HG02642 (cell line): ENCODE measurements around the gene INSIG1.

Experiments
- ATAC-seq: cut with Tn5 transposase; IDR thresholded peaks from one replicate; pipeline ENCODE4 v1.9.1; 2021; ENCODE audit warnings: mild to moderate bottlenecking; ENCODE audit not compliant: unreplicated experiment, poor library complexity

Gene INSIG1

DNA sequence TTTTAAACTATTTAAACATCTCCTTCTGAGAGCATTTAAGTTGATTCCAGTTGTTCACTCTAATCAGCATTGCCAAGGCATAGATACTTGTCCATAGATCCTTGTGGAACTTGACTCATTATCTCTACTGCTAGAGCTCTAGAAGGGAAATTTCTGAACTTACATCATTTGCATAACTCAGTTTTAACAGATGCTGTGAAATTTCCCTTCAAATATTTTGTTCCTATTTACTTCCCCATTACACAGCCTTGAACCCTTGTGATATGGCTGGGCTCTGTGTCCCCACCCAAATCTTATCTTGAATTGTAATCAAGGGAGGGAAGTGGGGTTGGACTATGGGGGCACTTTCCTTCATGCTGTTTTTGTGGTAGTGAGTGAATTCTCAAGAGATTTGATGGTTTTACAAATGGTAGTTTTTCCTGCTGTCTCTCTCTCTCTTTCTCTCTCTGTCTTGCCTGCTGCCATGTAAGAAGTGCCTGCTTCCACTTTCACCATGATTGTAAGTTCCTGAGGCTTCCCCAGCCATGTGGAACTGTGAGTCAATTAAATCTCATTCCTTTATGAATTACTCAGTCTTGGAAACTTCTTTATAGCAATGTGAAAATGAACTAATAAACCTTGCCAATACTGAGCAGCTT is 25.4 kb downstream of the INSIG1 start:
- ATAC-seq, result no peak

DNA sequence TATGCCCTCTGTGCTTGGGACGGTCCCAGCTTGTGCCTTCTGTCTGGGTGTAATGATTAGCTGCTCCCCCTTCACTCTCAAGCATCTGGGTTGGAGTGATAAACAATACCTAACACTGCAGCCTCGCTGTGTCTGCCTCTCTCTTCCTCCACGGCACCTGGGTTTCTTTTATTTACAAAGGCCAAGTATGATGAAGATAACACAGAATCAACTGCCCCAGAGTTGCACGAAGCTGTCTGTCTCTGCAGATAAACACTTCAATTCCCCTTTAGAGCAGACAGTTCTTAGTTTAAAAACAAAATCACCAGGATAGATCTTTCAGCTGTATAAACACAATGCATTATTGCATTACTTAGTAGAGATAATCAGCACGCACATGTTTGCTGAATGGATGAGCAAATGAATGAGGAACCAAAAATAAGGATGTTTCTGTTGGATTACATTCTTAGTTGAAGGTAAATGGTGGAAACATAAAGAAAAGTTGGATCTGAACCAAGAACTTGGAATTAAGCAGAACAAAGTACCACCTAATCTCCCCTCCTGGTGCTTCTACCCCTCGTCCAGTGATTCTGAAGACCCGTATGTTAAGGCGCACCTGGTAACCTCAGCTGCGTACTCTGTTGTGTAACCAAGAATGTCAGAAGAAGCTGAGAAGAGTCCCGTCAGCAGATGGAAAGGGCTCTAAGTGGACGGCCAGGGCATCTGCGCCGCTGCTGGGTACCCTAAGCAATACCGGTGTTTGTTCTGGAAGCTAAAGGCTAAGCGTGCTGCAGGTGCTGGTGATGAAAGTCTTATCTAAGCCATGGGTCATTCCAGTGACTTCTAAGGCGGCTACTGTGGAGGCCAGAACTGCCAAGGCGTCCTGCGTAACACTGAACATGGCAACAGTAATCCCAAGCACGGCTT is 26.6 kb downstream of the INSIG1 start:
- ATAC-seq, result no peak

- no peak for ATAC-seq
Observed at GRCh38 chr7:155324918-155325235, 27.2 kb downstream of the INSIG1 start.

DNA sequence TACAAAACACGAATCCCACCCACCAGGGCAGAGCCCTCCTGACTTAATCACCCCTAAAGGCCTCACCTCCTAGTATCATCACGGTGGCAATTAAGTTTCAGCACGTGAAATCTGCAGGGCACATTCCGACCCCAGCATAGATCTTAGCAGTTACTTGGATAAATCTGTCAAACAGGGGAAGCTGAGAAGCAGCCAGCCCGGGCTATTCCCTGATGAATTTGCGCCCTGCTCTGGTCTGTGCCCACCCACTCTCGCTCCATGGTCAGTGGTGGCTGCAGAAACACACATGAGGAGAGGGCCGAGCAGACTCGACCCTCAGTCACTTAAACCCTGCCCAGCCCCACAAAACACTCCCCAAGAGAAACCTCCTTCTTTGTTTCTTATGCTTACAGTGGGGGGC is 28.7 kb downstream of the INSIG1 start:
- ATAC-seq, result no peak

GRCh38 chr7:155327590-155328320 is 30.1 kb downstream of the INSIG1 start:
- ATAC-seq, result no peak

DNA sequence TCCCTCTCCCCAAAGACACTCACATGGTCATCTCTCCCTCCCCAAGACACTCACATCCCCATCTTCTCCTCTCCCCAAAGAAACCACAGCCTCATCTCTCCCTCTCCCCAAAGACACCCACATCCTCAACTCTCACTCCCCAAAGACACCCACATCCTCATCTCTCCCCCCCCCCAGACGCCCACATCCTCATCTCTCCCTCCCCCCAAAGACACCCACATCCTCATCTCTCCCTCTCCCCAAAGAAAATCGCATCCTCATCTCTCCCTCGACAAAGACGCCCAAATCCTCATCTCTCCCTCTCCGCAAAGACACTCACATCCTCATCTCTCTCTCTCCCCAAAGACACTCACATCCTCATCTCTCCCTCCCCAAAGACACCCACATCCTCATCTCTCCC is 31.5 kb downstream of the INSIG1 start:
- no peak for ATAC-seq

- ATAC-seq, result no peak
Observed at GRCh38 chr7:155331396-155331795, 33.7 kb downstream of the INSIG1 start.

DNA sequence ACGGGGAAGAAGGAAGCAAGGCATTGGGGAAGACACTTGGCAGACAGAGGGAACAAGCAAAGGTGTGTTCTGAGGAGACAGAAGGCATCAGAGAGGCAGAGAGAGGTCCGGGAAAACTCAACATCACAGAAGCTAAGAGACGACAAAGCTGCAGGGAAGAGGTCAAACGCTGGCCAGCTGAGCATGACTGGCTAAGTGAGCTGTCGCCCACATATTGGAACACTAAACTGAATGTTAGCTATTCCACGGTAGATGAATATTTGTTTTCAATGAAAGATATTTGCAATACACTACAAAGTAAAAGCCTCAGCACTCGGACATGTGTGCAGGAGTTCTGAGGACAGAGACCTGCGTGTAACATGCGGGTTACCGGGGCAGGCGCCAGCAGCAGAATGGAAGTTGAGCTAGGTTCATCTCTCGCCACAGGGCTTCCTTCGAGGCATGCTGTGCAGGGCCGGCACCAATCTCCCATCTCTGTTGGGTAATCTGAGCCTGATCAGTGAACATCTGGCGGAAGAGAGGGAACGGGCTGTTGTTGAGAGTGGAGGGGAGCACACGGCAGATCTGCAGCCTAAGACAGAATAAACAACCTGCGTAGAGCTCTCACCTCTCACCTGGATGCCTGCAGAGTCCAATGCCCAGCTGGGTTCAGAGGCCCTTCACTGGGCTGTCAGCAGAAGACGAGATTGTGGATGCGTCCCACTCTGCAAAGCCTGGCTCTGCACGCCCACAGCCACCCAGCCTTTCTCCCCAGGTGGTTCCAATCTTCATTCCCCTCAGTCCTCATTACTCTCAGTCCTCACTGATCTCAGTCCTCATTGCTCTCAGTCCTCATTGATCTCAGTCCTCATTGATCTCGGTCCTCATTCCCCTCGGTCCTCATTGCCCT is 35.9 kb downstream of the INSIG1 start:
- ATAC-seq, result no peak

GRCh38 chr7:155336812-155337602 is 39.3 kb downstream of the INSIG1 start:
- no peak for ATAC-seq

- ATAC-seq, result no peak
Observed at GRCh38 chr7:155337946-155338631, 40.4 kb downstream of the INSIG1 start.

GRCh38 chr7:155338632-155339320 is 41.1 kb downstream of the INSIG1 start:
- peak; percentile 47 for ATAC-seq

- no peak for ATAC-seq
Observed at GRCh38 chr7:155339474-155339873, 41.8 kb downstream of the INSIG1 start.

DNA sequence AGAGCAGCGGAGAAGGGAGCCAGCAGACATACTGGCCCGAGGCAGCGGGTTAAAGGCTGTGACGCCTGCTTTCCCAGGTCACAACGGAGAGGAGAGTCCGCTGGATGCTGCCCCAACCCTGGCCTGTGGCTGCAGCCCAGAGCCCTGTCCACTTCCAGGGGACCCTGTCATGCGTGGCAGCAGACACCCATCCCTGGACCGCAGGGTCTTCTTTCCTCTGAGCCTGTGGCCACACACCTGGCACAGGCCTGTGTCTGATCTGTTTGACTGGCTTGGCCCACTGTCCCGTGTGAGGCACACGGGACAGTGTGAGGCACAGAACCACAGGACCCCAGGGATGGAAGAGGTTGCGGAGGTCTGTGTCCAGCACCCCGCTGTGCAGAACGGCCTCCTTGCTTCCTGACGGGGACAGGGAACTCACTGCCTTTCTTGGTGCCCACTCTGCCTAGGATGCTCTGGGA is 42.4 kb downstream of the INSIG1 start:
- no peak for ATAC-seq

GRCh38 chr7:155340721-155341120 is 43.0 kb downstream of the INSIG1 start:
- ATAC-seq, result no peak

DNA sequence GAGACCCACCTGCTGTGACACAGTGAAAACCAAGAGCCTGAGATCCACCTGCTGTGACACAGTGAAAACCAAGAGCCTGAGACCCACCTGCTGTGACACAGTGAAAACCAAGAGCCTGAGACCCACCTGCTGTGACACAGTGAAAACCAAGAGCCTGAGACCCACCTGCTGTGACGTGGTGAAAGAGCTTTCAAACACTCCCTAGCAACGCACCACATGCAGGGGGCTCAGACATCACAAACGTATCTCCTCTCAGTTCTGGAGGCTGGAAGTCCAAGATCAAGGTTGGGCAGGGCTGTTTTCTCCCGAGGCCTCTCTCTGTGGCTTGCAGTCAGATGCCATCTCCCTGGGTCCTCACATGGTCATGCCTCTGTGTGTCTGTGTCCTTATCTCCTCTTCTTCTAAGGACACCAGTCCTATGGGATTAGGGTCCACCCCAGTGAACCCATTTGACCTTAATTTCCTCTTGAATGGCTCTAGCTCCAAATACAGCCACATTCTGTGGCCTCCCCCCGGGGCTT is 43.8 kb downstream of the INSIG1 start:
- ATAC-seq, result no peak

DNA sequence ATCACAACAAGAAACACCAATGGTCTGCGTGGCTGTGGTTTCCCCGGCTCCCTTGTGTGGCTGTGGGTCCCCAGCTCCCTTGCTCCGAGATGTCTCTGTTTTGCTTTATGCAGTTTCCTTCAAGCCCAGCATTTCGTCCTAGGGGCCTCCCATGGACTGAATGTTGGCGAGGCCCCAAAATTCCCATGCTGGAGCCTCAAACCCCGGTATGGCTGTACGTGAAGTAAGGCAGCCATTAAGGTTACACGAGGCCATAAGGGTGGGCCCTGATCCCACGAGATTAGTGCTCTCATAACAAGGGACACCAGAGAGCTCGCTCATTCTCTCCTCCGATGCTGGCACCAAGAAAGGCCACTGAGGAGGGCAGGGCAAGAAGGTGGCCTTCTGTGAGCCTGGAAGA is 44.6 kb downstream of the INSIG1 start:
- ATAC-seq, result no peak

- ATAC-seq, result no peak
Observed at GRCh38 chr7:155343150-155343549, 45.5 kb downstream of the INSIG1 start.

DNA sequence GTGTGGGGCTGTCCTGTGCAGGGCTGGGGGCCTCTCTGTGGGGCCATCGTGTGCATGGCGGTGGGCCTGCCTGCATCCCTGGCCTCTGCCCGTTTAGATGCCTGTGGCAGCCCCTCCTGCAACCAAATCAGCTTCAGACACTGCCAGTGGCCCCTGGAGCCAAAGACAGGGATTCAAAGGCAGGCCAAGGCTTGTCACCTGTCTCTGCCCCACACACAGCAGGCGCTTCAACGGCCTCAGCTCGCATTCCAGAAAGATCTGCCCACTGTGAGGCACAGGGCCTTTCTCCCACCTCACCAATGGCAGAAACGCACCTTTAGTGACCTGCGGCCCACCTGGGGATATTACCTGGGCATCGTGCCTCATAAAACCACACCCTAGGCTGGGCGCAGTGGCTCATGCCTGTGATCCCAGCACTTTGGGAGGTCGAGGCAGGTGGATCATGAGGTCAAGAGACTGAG is 46.0 kb downstream of the INSIG1 start:
- no peak for ATAC-seq
